PC-9 (cell line): ENCODE measurements around the gene CELF2. TPM values are rescaled to one million over a fixed set of nuclear protein-coding genes. Genes with fewer than 3 reads are reported as not detected.

Source experiments
- BruUV-seq: library from RNA; stranded (reverse); fragments of 400-500 nt; replicated peaks from 2 replicates; lab custom pipeline; 2021; lab: Mats Ljungman, UMichigan
- CTCF ChIA-PET: fragments of 300-600 bp; sonication (Branson Sonifier 250); formaldehyde crosslinking; loops from one replicate; lab custom pipeline; 2022; ENCODE audit warnings: antibody characterized with exemption; lab: Charles Lee
- POLR2A ChIA-PET: fragments of 300-600 bp; sonication (Branson Sonifier 250); formaldehyde crosslinking; loops from one replicate; lab custom pipeline; 2022; ENCODE audit warnings: antibody characterized with exemption; ENCODE audit not compliant: unreplicated experiment; lab: Charles Lee
- DNase-seq, 2 experiments: peaks; one replicate each; pipeline versions ENCODE4 v3.0.0 to v3.0.0-alpha.2; 2015 to 2022; ENCODE audit warnings: mixed read lengths in 1 of 2
- H2AFZ ChIP-seq: fragments of 200-600 bp; sonication (generic); 2 replicates; pipeline ENCODE4 v1.8.1; 2017; ENCODE audit warnings: antibody characterized with exemption
- H3F3A ChIP-seq: fragments of 200-600 bp; sonication (generic); 2 replicates; pipeline ENCODE4 v1.8.1; 2017; ENCODE audit warnings: antibody characterized with exemption, mild to moderate bottlenecking, low read depth; ENCODE audit not compliant: insufficient read depth
- H3K27ac ChIP-seq: fragments of 200-600 bp; sonication (generic); 2 replicates; pipeline ENCODE4 v1.6.1; 2016; ENCODE audit warnings: mixed run types
- H3K27me3 ChIP-seq: fragments of 200-600 bp; sonication (generic); 2 replicates; pipeline ENCODE4 v1.6.1; 2016; ENCODE audit warnings: low read depth, mixed run types; ENCODE audit not compliant: insufficient read depth
- H3K36me3 ChIP-seq: fragments of 200-600 bp; sonication (generic); 2 replicates; pipeline ENCODE4 v1.6.1; 2016; ENCODE audit warnings: low read depth, mixed run types
- H3K4me1 ChIP-seq: fragments of 200-600 bp; sonication (generic); replicated peaks from 2 replicates; pipeline ENCODE4 v1.6.1; 2016; ENCODE audit warnings: mixed run types; ENCODE audit not compliant: insufficient read depth
- H3K4me2 ChIP-seq: fragments of 200-600 bp; sonication (generic); 2 replicates; pipeline ENCODE4 v1.6.1; 2017; ENCODE audit warnings: mixed run types
- H3K4me3 ChIP-seq: fragments of 200-600 bp; sonication (generic); 2 replicates; pipeline ENCODE4 v1.6.1; 2016; ENCODE audit warnings: mixed run types
- H3K79me2 ChIP-seq: fragments of 200-600 bp; sonication (generic); 2 replicates; pipeline ENCODE4 v1.6.1; 2017; ENCODE audit warnings: low read depth, mixed run types
- H3K9me2 ChIP-seq: fragments of 200-600 bp; sonication (generic); 2 replicates; pipeline ENCODE4 v1.8.1; 2017; ENCODE audit warnings: mild to moderate bottlenecking; ENCODE audit not compliant: insufficient read depth
- H3K9me3 ChIP-seq: fragments of 200-600 bp; sonication (generic); 2 replicates; pipeline ENCODE4 v1.8.1; 2016; ENCODE audit warnings: low read depth; ENCODE audit not compliant: insufficient read depth
- H4K20me1 ChIP-seq: fragments of 200-600 bp; sonication (generic); 2 replicates; pipeline ENCODE4 v1.8.1; 2017; ENCODE audit not compliant: insufficient read depth
- CTCF ChIP-seq: fragments of 200-600 bp; sonication (generic); conservative IDR thresholded peaks from 2 replicates; pipeline ENCODE4 v1.6.1; 2017; ENCODE audit warnings: mixed run types, antibody characterized with exemption, mild to moderate bottlenecking, moderate library complexity
- EZH2 ChIP-seq: fragments of 200-600 bp; sonication (generic); IDR thresholded peaks from 2 replicates; pipeline ENCODE4 v1.8.0; 2017; ENCODE audit warnings: antibody characterized with exemption, low read depth
- intact Hi-C: fragments of 100-400 bp; cut with micrococcal nuclease; formaldehyde crosslinking; loops from one replicate; pipeline ENCODE4 v1.10.0; 2022; ENCODE audit not compliant: unreplicated experiment
- total RNA-seq: library from RNA; stranded (reverse); gene quantifications from 2 replicates; pipeline ENCODE4 v1.2.3, GENCODE V29; 2021

CELF2 gene
- total RNA-seq, 1 experiment from 2014 or later = not detected

- no peaks in the 10 kb centered on the region for H3K4me1 ChIP-seq
- H3K9me3 ChIP-seq = no peaks in the 10 kb centered on the region
- ChIA-PET CTCF (no interaction called here), POLR2A (no interaction called here)
- intact Hi-C loops = no loop called here
- no peak overlapping the region for H2AFZ ChIP-seq
- no peaks in the 10 kb centered on the region for H3K36me3 ChIP-seq
- no peak for DNase-seq
- no peak overlapping the region for H3K4me2 ChIP-seq
- no peak overlapping the region for H3K4me3 ChIP-seq
- no TSS peak for BruUV-seq
- H3F3A ChIP-seq = no peaks in the 10 kb centered on the region
- no peak overlapping the region for H3K27ac ChIP-seq
- no peaks in the 10 kb centered on the region for H3K79me2 ChIP-seq
- peaks cover 56% of the 10 kb centered on the region for H3K27me3 ChIP-seq
- H3K9me2 ChIP-seq = no peaks in the 10 kb centered on the region
- TF ChIP-seq CTCF (no peak), EZH2 (no peak)
- no peaks in the 10 kb centered on the region for H4K20me1 ChIP-seq
Observed at GRCh38 chr10:11217521-11217920, 199.8 kb downstream of the CELF2 start.

DNA sequence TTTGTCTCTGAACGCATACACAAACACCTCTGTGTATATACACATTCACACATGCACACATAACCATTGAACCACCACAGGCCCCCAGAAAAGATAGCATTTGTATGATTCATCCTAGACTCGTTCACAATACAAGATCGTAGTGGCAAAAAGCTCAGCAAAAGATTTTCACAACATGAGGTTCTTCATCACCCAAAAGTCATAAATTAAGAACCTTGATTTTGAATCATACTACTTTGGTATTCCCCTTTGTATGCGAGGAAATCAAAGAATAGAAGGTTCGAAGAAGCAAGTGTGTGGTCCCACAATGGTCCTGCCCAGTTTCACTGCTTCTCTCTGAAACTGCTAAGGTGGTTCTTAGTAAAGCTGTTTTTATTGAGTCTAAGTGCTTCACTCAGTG is 200.7 kb downstream of the CELF2 start:
- ChIA-PET CTCF (no interaction called here), POLR2A (no interaction called here)
- no TSS peak for BruUV-seq
- Histone ChIP-seq H3K4me2 (no peak overlapping the region), H3K36me3 (no peaks in the 10 kb centered on the region), H3K9me3 (no peaks in the 10 kb centered on the region), H3F3A (no peaks in the 10 kb centered on the region), H3K27ac (no peak overlapping the region), H3K4me3 (no peak overlapping the region), H4K20me1 (no peaks in the 10 kb centered on the region), H3K4me1 (no peaks in the 10 kb centered on the region), H3K9me2 (no peaks in the 10 kb centered on the region), H3K79me2 (no peaks in the 10 kb centered on the region), H2AFZ (no peak overlapping the region), H3K27me3 (peaks cover 63% of the 10 kb centered on the region)
- TF ChIP-seq CTCF (no peak), EZH2 (no peak)
- intact Hi-C loops = no loop called here
- no peak for DNase-seq

- no peak for DNase-seq
Observed at GRCh38 chr10:11219431-11219830, 201.8 kb downstream of the CELF2 start.

More at GRCh38 chr10:11219431-11219830, 201.8 kb downstream of the CELF2 start:
- no peak overlapping the region for H3K27ac ChIP-seq
- no peaks in the 10 kb centered on the region for H3F3A ChIP-seq
- intact Hi-C loops = no loop called here
- no peak for TF ChIP-seq CTCF
- TF ChIP-seq EZH2 = no peak
- no peaks in the 10 kb centered on the region for H3K36me3 ChIP-seq
- no peak overlapping the region for H2AFZ ChIP-seq
- ChIA-PET POLR2A (no interaction called here), CTCF (no interaction called here)
- peaks cover 69% of the 10 kb centered on the region for H3K27me3 ChIP-seq
- BruUV-seq = no TSS peak
- no peaks in the 10 kb centered on the region for H3K79me2 ChIP-seq
- no peaks in the 10 kb centered on the region for H3K9me2 ChIP-seq
- H3K4me2 ChIP-seq = no peak overlapping the region
- H3K4me1 ChIP-seq = no peaks in the 10 kb centered on the region
- no peak overlapping the region for H3K4me3 ChIP-seq
- H4K20me1 ChIP-seq = no peaks in the 10 kb centered on the region
- no peaks in the 10 kb centered on the region for H3K9me3 ChIP-seq
